Panc1 (cell line): ENCODE data around the gene SCUBE2. TPM values are rescaled to one million over a fixed set of nuclear protein-coding genes. Genes with fewer than 3 reads are reported as not detected.
A peak's percentile ranks its signal among the peaks of the same experiment; 100 is the strongest.

Experiments used
- ATAC-seq: fragments of 200-7000 bp; cut with Tn5 transposase; 2 replicates; pipeline ENCODE4 v1.9.1; 2020; ENCODE audit warnings: mild to moderate bottlenecking, moderate library complexity
- BruUV-seq: library from RNA; stranded (reverse); fragments of 400-500 nt; replicated peaks from 2 replicates; lab custom pipeline; 2021; lab: Mats Ljungman, UMichigan
- CTCF ChIA-PET: fragments of 300-600 bp; sonication (Branson Sonifier 250); formaldehyde crosslinking; loops from one replicate; lab custom pipeline; 2022; ENCODE audit warnings: antibody characterized with exemption; lab: Charles Lee
- POLR2A ChIA-PET: fragments of 300-600 bp; sonication (Branson Sonifier 250); formaldehyde crosslinking; loops from one replicate; lab custom pipeline; 2022; ENCODE audit warnings: antibody characterized with exemption; lab: Charles Lee
- DNase-seq: peaks from one replicate; pipeline ENCODE4 v3.0.0-alpha.2; 2010; ENCODE audit warnings: low read depth, low spot score
- H3K27ac ChIP-seq: 2 replicates; pipeline ENCODE4 v1.5.1; 2011; ENCODE audit warnings: mild to moderate bottlenecking, low read length, inconsistent platforms
- H3K27me3 ChIP-seq: fragments of 200-500 bp; sonication (Bioruptor generic); 2 replicates; pipeline ENCODE4 v1.6.0; 2014; ENCODE audit warnings: low read length, inconsistent platforms; ENCODE audit not compliant: control insufficient read depth, insufficient read depth
- H3K36me3 ChIP-seq: fragments of 200-500 bp; sonication (Bioruptor generic); 2 replicates; pipeline ENCODE4 v1.5.1; 2014; ENCODE audit warnings: inconsistent platforms, mild to moderate bottlenecking, low read length, moderate library complexity; ENCODE audit not compliant: control insufficient read depth, insufficient read depth
- H3K4me1 ChIP-seq: 2 replicates; pipeline ENCODE4 v1.5.1; 2011; ENCODE audit warnings: inconsistent platforms, mild to moderate bottlenecking, low read length, moderate library complexity; ENCODE audit not compliant: control insufficient read depth, insufficient read depth
- H3K4me3 ChIP-seq, 2 experiments: 2 replicates each; pipeline ENCODE4 v1.5.1; 2011 to 2012; ENCODE audit warnings: low read depth in 2 of 2, low read length in 2 of 2, mild to moderate bottlenecking in 2 of 2, inconsistent platforms in 1 of 2, moderate library complexity in 1 of 2
- H3K9me3 ChIP-seq: fragments of 200-500 bp; sonication (Bioruptor generic); 2 replicates; pipeline ENCODE4 v1.5.1; 2014; ENCODE audit warnings: low read depth, mild to moderate bottlenecking, inconsistent platforms, low read length, moderate library complexity; ENCODE audit not compliant: control insufficient read depth, insufficient read depth
- CTCF ChIP-seq: fragments of 450-650 bp; IDR thresholded peaks from 2 replicates; pipeline ENCODE4 v1.5.1; 2017; ENCODE audit warnings: mild to moderate bottlenecking
- POLR2AphosphoS5 ChIP-seq: IDR thresholded peaks from 2 replicates; pipeline ENCODE4 v1.6.1; 2012; ENCODE audit warnings: mild to moderate bottlenecking, low read depth, low read length, moderate library complexity
- REST ChIP-seq, 2 experiments: IDR thresholded peaks; 2 replicates each; pipeline ENCODE4 v1.6.1; 2011 to 2012; ENCODE audit warnings: low read depth in 2 of 2, control low read depth in 1 of 2, low read length in 1 of 2, mild to moderate bottlenecking in 1 of 2, moderate library complexity in 1 of 2; ENCODE audit not compliant: insufficient read depth in 1 of 2
- SIN3A ChIP-seq: IDR thresholded peaks from 2 replicates; pipeline ENCODE4 v1.6.1; 2012; ENCODE audit warnings: low read depth, mild to moderate bottlenecking, low read length, moderate library complexity, borderline replicate concordance; ENCODE audit not compliant: insufficient read depth
- TCF7L2 ChIP-seq: IDR thresholded peaks from 2 replicates; pipeline ENCODE4 v1.6.1; 2011; ENCODE audit warnings: mild to moderate bottlenecking, low read depth, low read length, inconsistent platforms
- in situ Hi-C: cut with HindIII; loops from 2 replicates; pipeline ENCODE4 v1.10.0; 2016; ENCODE audit warnings: low sequenced_read_pairs, low pct_unique_long_range_greater_than_20kb
- intact Hi-C: fragments of 100-400 bp; cut with micrococcal nuclease; formaldehyde crosslinking; loops from one replicate; pipeline ENCODE4 v1.10.0; 2022; ENCODE audit not compliant: unreplicated experiment
- total RNA-seq: library from RNA; stranded (reverse); gene quantifications from one replicate; pipeline ENCODE4 v1.2.1, GENCODE V29; 2021; ENCODE audit not compliant: unreplicated experiment

Gene SCUBE2
- total RNA-seq, 1 experiment from 2014 or later, result 2.8 TPM

- in situ Hi-C loops, result no loop called here
- intact Hi-C loops, result loop anchor here (5.0 kb wide), 1 partner anchor 227 kb away; the partner anchor contains the start of gene AKIP1
- Histone ChIP-seq H3K4me1 (peaks cover 39% of the 10 kb centered on the region), H3K27ac (peak overlapping the region; percentile 67), H3K36me3 (peaks cover 35% of the 10 kb centered on the region), H3K9me3 (no peaks in the 10 kb centered on the region), H3K4me3 (no peak overlapping the region), H3K27me3 (no peaks in the 10 kb centered on the region)
- POLR2A ChIA-PET, result interaction anchor here (0.6 kb wide), 1 partner anchor 21 kb away, joined by 17 read pairs; no protein-coding TSS in a partner anchor
- CTCF ChIA-PET, result no interaction called here
- ATAC-seq, result peak; percentile 49
- no peak for TF ChIP-seq POLR2AphosphoS5
- no peak for TF ChIP-seq TCF7L2
- no peak for TF ChIP-seq CTCF
- no peak for TF ChIP-seq REST (IDR thresholded peaks at IDR 0.05; ENCODE audit: insufficient read depth in 1 of 2, low read depth in 2 of 2, low read length in 1 of 2)
- TF ChIP-seq SIN3A, result no peak
- peak; percentile 24 for DNase-seq
- no TSS peak for BruUV-seq
Observed at GRCh38 chr11:9139628-9140357, 48.4 kb upstream of the SCUBE2 start.

GRCh38 chr11:9138612-9139579, 47.5 kb upstream of the SCUBE2 start:
- peak; percentile 94 for DNase-seq
- intact Hi-C loops (loop anchor here (5.0 kb wide), 1 partner anchor 227 kb away; the partner anchor contains the start of gene AKIP1), in situ Hi-C loops (no loop called here)
- peak; percentile 82 for ATAC-seq
- peaks cover 39% of the 10 kb centered on the region for H3K4me1 ChIP-seq
- TF ChIP-seq REST (IDR thresholded peaks at IDR 0.05; ENCODE audit: insufficient read depth in 1 of 2, low read depth in 2 of 2, low read length in 1 of 2) (no peak), POLR2AphosphoS5 (peak; percentile 47; the same call in 1 of the 2 replicates), TCF7L2 (peak; percentile 90), CTCF (no peak), SIN3A (no peak)
- ChIA-PET CTCF (interaction anchor here (0.5 to 2.3 kb wide), 12 partner anchors 17 to 1164 kb away, joined by 3 to 48 read pairs (median 4); partner anchors contain the start of gene TMEM9B), POLR2A (interaction anchor here (0.6 to 1.4 kb wide), 4 partner anchors 20 to 339 kb away, joined by 3 to 17 read pairs (median 4); partner anchors contain the start of gene ZNF143)
- no TSS peak for BruUV-seq
- no peak overlapping the region for H3K4me3 ChIP-seq
- peaks cover 35% of the 10 kb centered on the region for H3K36me3 ChIP-seq
- peak overlapping the region; percentile 67 for H3K27ac ChIP-seq
- no peaks in the 10 kb centered on the region for H3K9me3 ChIP-seq
- H3K27me3 ChIP-seq, result no peaks in the 10 kb centered on the region
